Panc1 (cell line): ENCODE measurements around the gene PSAP.

Experiments
- CTCF ChIP-seq: fragments of 450-650 bp; IDR thresholded peaks from 2 replicates; pipeline ENCODE4 v1.5.1; 2017; ENCODE audit warnings: mild to moderate bottlenecking
- POLR2AphosphoS5 ChIP-seq: IDR thresholded peaks from 2 replicates; pipeline ENCODE4 v1.6.1; 2012; ENCODE audit warnings: mild to moderate bottlenecking, low read depth, low read length, moderate library complexity
- SIN3A ChIP-seq: IDR thresholded peaks from 2 replicates; pipeline ENCODE4 v1.6.1; 2012; ENCODE audit warnings: low read depth, mild to moderate bottlenecking, low read length, moderate library complexity, borderline replicate concordance; ENCODE audit not compliant: insufficient read depth
- TCF7L2 ChIP-seq: IDR thresholded peaks from 2 replicates; pipeline ENCODE4 v1.6.1; 2011; ENCODE audit warnings: mild to moderate bottlenecking, low read depth, low read length, inconsistent platforms

- TF ChIP-seq CTCF (no peak), TCF7L2 (no peak), POLR2AphosphoS5 (no peak), SIN3A (no peak)
These were observed 66.3 kb downstream of the PSAP start for GRCh38 chr10:71784679-71785272.
